Effector memory CD4-positive, alpha-beta T cell (primary cell): Measurements from ENCODE around the gene NDST3.

Experiments
- DNase-seq, 3 donors: peaks; one replicate each; pipeline ENCODE4 v3.0.0-alpha.2; 2020
- H3K27ac ChIP-seq: 2 replicates; pipeline ENCODE4 v1.7.0; 2013; ENCODE audit warnings: mild to moderate bottlenecking, low read length, moderate library complexity; ENCODE audit not compliant: insufficient read depth, poor library complexity, severe bottlenecking
- H3K27me3 ChIP-seq: replicated peaks from 2 replicates; pipeline ENCODE4 v1.7.0; 2013; ENCODE audit warnings: mild to moderate bottlenecking, low read length; ENCODE audit not compliant: insufficient read depth, control insufficient read depth, poor library complexity, severe bottlenecking
- H3K36me3 ChIP-seq: 2 replicates; pipeline ENCODE4 v1.7.0; 2013; ENCODE audit warnings: mild to moderate bottlenecking, low read length, moderate library complexity; ENCODE audit not compliant: control insufficient read depth, insufficient read depth
- H3K4me1 ChIP-seq: 2 replicates; pipeline ENCODE4 v1.7.0; 2013; ENCODE audit warnings: low read length, mild to moderate bottlenecking; ENCODE audit not compliant: control insufficient read depth, insufficient read depth, poor library complexity, severe bottlenecking
- H3K4me3 ChIP-seq: 2 replicates; pipeline ENCODE4 v1.7.0; 2013; ENCODE audit warnings: low read length, low read depth, mild to moderate bottlenecking; ENCODE audit not compliant: insufficient read depth, poor library complexity, severe bottlenecking
- H3K9me3 ChIP-seq: 2 replicates; pipeline ENCODE4 v1.7.0; 2013; ENCODE audit warnings: mild to moderate bottlenecking, low read length, moderate library complexity; ENCODE audit not compliant: control insufficient read depth

Gene NDST3

GRCh38 chr4:118171381-118171780, 137.1 kb downstream of the NDST3 start:
- no peak for DNase-seq
- Histone ChIP-seq H3K4me1 (no peaks in the 10 kb centered on the region), H3K27ac (no peak overlapping the region), H3K9me3 (no peaks in the 10 kb centered on the region), H3K36me3 (no peaks in the 10 kb centered on the region), H3K27me3 (no peaks in the 10 kb centered on the region), H3K4me3 (no peak overlapping the region)

GRCh38 chr4:118173126-118173525, 138.8 kb downstream of the NDST3 start:
- Histone ChIP-seq H3K4me1 (no peaks in the 10 kb centered on the region), H3K9me3 (no peaks in the 10 kb centered on the region), H3K4me3 (no peak overlapping the region), H3K36me3 (no peaks in the 10 kb centered on the region), H3K27ac (no peak overlapping the region), H3K27me3 (no peaks in the 10 kb centered on the region)
- no peak for DNase-seq

GRCh38 chr4:118173956-118174725, 139.9 kb downstream of the NDST3 start:
- H3K4me3 ChIP-seq = no peak overlapping the region
- H3K36me3 ChIP-seq = no peaks in the 10 kb centered on the region
- DNase-seq = no peak
- no peak overlapping the region for H3K27ac ChIP-seq
- H3K27me3 ChIP-seq = no peaks in the 10 kb centered on the region
- H3K9me3 ChIP-seq = no peaks in the 10 kb centered on the region
- no peaks in the 10 kb centered on the region for H3K4me1 ChIP-seq

GRCh38 chr4:118175506-118175905, 141.2 kb downstream of the NDST3 start:
- Histone ChIP-seq H3K4me1 (no peaks in the 10 kb centered on the region), H3K27ac (no peak overlapping the region), H3K4me3 (no peak overlapping the region), H3K27me3 (no peaks in the 10 kb centered on the region), H3K9me3 (no peaks in the 10 kb centered on the region), H3K36me3 (no peaks in the 10 kb centered on the region)
- no peak for DNase-seq

- no peak overlapping the region for H3K27ac ChIP-seq
- no peaks in the 10 kb centered on the region for H3K36me3 ChIP-seq
- H3K4me1 ChIP-seq = no peaks in the 10 kb centered on the region
- no peaks in the 10 kb centered on the region for H3K27me3 ChIP-seq
- H3K9me3 ChIP-seq = no peaks in the 10 kb centered on the region
- DNase-seq = no peak
- H3K4me3 ChIP-seq = no peak overlapping the region
These were observed 142.8 kb downstream of the NDST3 start for GRCh38 chr4:118177126-118177525.

- Histone ChIP-seq H3K4me3 (no peak overlapping the region), H3K27me3 (no peaks in the 10 kb centered on the region), H3K36me3 (no peaks in the 10 kb centered on the region), H3K9me3 (no peaks in the 10 kb centered on the region), H3K27ac (no peak overlapping the region), H3K4me1 (no peaks in the 10 kb centered on the region)
- no peak for DNase-seq
These were observed 146.5 kb downstream of the NDST3 start for GRCh38 chr4:118180776-118181175.

- DNase-seq = no peak
- no peaks in the 10 kb centered on the region for H3K4me1 ChIP-seq
- H3K36me3 ChIP-seq = no peaks in the 10 kb centered on the region
- H3K4me3 ChIP-seq = no peak overlapping the region
- no peaks in the 10 kb centered on the region for H3K9me3 ChIP-seq
- H3K27ac ChIP-seq = no peak overlapping the region
- no peaks in the 10 kb centered on the region for H3K27me3 ChIP-seq
These were observed 156.6 kb downstream of the NDST3 start for GRCh38 chr4:118190903-118191302.

GRCh38 chr4:118193421-118193820, 159.1 kb downstream of the NDST3 start:
- no peaks in the 10 kb centered on the region for H3K9me3 ChIP-seq
- H3K4me1 ChIP-seq = no peaks in the 10 kb centered on the region
- no peak overlapping the region for H3K27ac ChIP-seq
- no peaks in the 10 kb centered on the region for H3K27me3 ChIP-seq
- no peak for DNase-seq
- no peaks in the 10 kb centered on the region for H3K36me3 ChIP-seq
- H3K4me3 ChIP-seq = no peak overlapping the region

- H3K9me3 ChIP-seq = no peaks in the 10 kb centered on the region
- H3K4me1 ChIP-seq = no peaks in the 10 kb centered on the region
- no peak overlapping the region for H3K4me3 ChIP-seq
- no peaks in the 10 kb centered on the region for H3K27me3 ChIP-seq
- no peaks in the 10 kb centered on the region for H3K36me3 ChIP-seq
- no peak overlapping the region for H3K27ac ChIP-seq
- no peak for DNase-seq
These were observed 172.3 kb downstream of the NDST3 start for GRCh38 chr4:118206627-118207026.

GRCh38 chr4:118213101-118213500, 178.8 kb downstream of the NDST3 start:
- Histone ChIP-seq H3K27ac (no peak overlapping the region), H3K27me3 (no peaks in the 10 kb centered on the region), H3K9me3 (no peaks in the 10 kb centered on the region), H3K4me1 (no peaks in the 10 kb centered on the region), H3K36me3 (no peaks in the 10 kb centered on the region), H3K4me3 (no peak overlapping the region)
- no peak for DNase-seq
